ENCODE measurements around the gene ZNF536.

DNA sequence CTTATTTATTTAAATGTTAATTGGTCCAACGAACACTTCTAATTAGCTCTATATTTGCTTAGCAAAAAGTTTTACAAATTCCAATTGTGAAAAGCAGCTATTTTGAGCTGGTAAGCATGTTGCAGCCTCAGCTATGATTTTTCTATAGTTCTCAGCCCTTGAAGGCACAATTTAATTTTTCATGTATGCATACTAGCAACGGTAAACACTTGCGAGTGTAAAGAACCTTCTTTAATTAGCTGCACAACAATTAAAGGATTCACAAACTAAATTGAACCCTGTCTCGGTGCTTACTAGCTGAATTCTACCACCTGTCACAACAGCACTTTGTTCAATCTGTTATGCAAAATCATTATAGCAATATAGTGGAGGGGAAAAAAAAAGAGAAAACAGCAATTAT lies 29.8 kb downstream of the ZNF536 start:
- TF ChIP-seq, protein P1, sequence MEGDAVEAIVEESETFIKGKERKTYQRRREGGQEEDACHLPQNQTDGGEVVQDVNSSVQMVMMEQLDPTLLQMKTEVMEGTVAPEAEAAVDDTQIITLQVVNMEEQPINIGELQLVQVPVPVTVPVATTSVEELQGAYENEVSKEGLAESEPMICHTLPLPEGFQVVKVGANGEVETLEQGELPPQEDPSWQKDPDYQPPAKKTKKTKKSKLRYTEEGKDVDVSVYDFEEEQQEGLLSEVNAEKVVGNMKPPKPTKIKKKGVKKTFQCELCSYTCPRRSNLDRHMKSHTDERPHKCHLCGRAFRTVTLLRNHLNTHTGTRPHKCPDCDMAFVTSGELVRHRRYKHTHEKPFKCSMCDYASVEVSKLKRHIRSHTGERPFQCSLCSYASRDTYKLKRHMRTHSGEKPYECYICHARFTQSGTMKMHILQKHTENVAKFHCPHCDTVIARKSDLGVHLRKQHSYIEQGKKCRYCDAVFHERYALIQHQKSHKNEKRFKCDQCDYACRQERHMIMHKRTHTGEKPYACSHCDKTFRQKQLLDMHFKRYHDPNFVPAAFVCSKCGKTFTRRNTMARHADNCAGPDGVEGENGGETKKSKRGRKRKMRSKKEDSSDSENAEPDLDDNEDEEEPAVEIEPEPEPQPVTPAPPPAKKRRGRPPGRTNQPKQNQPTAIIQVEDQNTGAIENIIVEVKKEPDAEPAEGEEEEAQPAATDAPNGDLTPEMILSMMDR (conservative IDR thresholded peaks at IDR 0.05): no peak
- TF ChIP-seq EZH2 (IDR thresholded peaks at IDR 0.05; ENCODE audit: low read depth): no peak
